Loucy (cell line): ENCODE measurements around the gene DNAI4.

Experiments used
- CTCF ChIP-seq: fragments of 200-600 bp; sonication (generic); conservative IDR thresholded peaks from 2 replicates; pipeline ENCODE4 v1.5.1; 2014; ENCODE audit warnings: mild to moderate bottlenecking, antibody characterized with exemption, low read length
- EZH2phosphoT487 ChIP-seq: fragments of 200-600 bp; IDR thresholded peaks from 2 replicates; pipeline ENCODE4 v1.6.1; 2018; ENCODE audit warnings: antibody characterized with exemption, mild to moderate bottlenecking, moderate library complexity, borderline replicate concordance

DNA sequence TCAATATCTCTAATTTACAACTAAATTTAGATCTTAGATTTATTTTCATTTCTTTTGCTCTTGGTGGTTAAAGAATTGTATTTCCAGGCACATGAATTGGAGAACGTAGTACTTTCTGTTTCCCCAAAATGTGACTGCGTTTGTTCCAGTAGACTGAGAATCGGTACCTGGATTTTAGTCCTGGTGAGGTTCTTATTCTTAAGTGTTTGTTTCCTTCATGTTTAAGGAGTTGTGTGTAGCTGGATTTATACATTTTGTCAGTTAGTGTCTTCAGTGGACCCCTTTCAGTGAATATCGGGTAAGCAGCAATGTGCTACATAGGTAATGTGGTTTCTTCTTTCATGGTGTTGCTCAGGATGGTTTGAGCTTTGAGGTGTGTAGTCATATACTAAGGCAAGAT lies 6.9 kb upstream of the DNAI4 start:
- no peak for TF ChIP-seq CTCF
- no peak for TF ChIP-seq EZH2phosphoT487
